Suprapubic skin (tissue), 4 donors: Measurements from ENCODE around the gene CLDN1. TPM values are rescaled to one million over a fixed set of nuclear protein-coding genes. Genes with fewer than 3 reads are reported as not detected.
A peak's percentile ranks its signal among the peaks of the same experiment; 100 is the strongest.

Source experiments
- DNase-seq, 2 donors: peaks; one replicate each; pipeline ENCODE4 v3.0.0-alpha.2; 2019; ENCODE audit warnings: low spot score in 2 of 2
- H3K27ac ChIP-seq: fragments of 200-600 bp; sonication (generic); one replicate; pipeline ENCODE4 v1.5.1; 2019
- H3K27me3 ChIP-seq: fragments of 200-600 bp; sonication (generic); one replicate; pipeline ENCODE4 v1.5.1; 2019
- H3K36me3 ChIP-seq: fragments of 200-600 bp; sonication (generic); one replicate; pipeline ENCODE4 v1.5.1; 2019
- H3K4me1 ChIP-seq: fragments of 200-600 bp; sonication (generic); one replicate; pipeline ENCODE4 v1.5.1; 2019
- H3K4me3 ChIP-seq: fragments of 200-600 bp; sonication (generic); one replicate; pipeline ENCODE4 v1.5.1; 2019; ENCODE audit warnings: mild to moderate bottlenecking
- H3K9me3 ChIP-seq: fragments of 200-600 bp; sonication (generic); one replicate; pipeline ENCODE4 v1.5.1; 2019
- CTCF ChIP-seq, 2 donors: fragments of 200-600 bp in 1 of 2; fragments of 450-650 bp in 1 of 2; sonication (generic) in 1 of 2; IDR thresholded peaks; one replicate each; pipeline ENCODE4 v1.5.1; 2016 to 2019; ENCODE audit warnings: antibody characterized with exemption in 2 of 2, mild to moderate bottlenecking in 1 of 2, moderate library complexity in 1 of 2
- EP300 ChIP-seq: sonication (generic); formaldehyde crosslinking; IDR thresholded peaks from one replicate; pipeline ENCODE4 v1.6.1; 2017; ENCODE audit warnings: antibody characterized with exemption
- POLR2A ChIP-seq, 2 donors: fragments of 450-650 bp; IDR thresholded peaks; one replicate each; pipeline ENCODE4 v1.6.1; 2017; ENCODE audit warnings: antibody characterized with exemption in 2 of 2, mild to moderate bottlenecking in 2 of 2, moderate library complexity in 2 of 2
- POLR2AphosphoS5 ChIP-seq, 3 donors: sonication (generic); formaldehyde crosslinking; IDR thresholded peaks; one replicate each; pipeline ENCODE4 v1.6.1; 2017; ENCODE audit warnings: antibody characterized with exemption in 3 of 3
- WGBS: methylation state at CpG from one replicate; pipeline ENCODE4 v1.1.5; 2018; 5-methylcytosine and 5-hydroxymethylcytosine counted together
- total RNA-seq, 4 donors: library from RNA; depleted of rRNA; stranded (reverse); fragments of >200 nt; gene quantifications; one replicate each; pipeline ENCODE4 v1.1.0, GENCODE V29; 2016

CLDN1 gene
- total RNA-seq, 4 donors from 2014 or later: 524 to 822 (median 675) TPM

GRCh38 chr3:190357468-190357867 is 35.2 kb upstream of the CLDN1 start:
- peaks cover 8% of the 10 kb centered on the region for H3K4me1 ChIP-seq
- no peak for DNase-seq
- no peak overlapping the region for H3K4me3 ChIP-seq
- H3K9me3 ChIP-seq: no peaks in the 10 kb centered on the region
- H3K36me3 ChIP-seq: no peaks in the 10 kb centered on the region
- H3K27me3 ChIP-seq: no peaks in the 10 kb centered on the region
- TF ChIP-seq POLR2A (IDR thresholded peaks at IDR 0.05) (no peak), EP300 (no peak), CTCF (IDR thresholded peaks at IDR 0.05) (no peak), POLR2AphosphoS5 (IDR thresholded peaks at IDR 0.05) (no peak)
- WGBS: 58% methylated on average over 2 of the region's 2 CpGs
- peak overlapping the region; percentile 56 for H3K27ac ChIP-seq

- Histone ChIP-seq H3K4me3 (no peak overlapping the region), H3K27me3 (no peaks in the 10 kb centered on the region), H3K4me1 (peaks cover 8% of the 10 kb centered on the region), H3K9me3 (no peaks in the 10 kb centered on the region), H3K27ac (no peak overlapping the region), H3K36me3 (no peaks in the 10 kb centered on the region)
- no peak for DNase-seq
- TF ChIP-seq CTCF (IDR thresholded peaks at IDR 0.05) (no peak), POLR2A (IDR thresholded peaks at IDR 0.05) (no peak), EP300 (no peak), POLR2AphosphoS5 (IDR thresholded peaks at IDR 0.05) (no peak)
Measured at GRCh38 chr3:190356246-190356645, 34.0 kb upstream of the CLDN1 start.

GRCh38 chr3:190352861-190353457 is 30.7 kb upstream of the CLDN1 start:
- no peak for DNase-seq
- H3K27me3 ChIP-seq: no peaks in the 10 kb centered on the region
- H3K36me3 ChIP-seq: no peaks in the 10 kb centered on the region
- no peak overlapping the region for H3K27ac ChIP-seq
- WGBS: 91% methylated on average over 1 of the region's 1 CpG
- H3K4me3 ChIP-seq: no peak overlapping the region
- no peak for TF ChIP-seq CTCF (IDR thresholded peaks at IDR 0.05)
- no peak for TF ChIP-seq POLR2AphosphoS5 (IDR thresholded peaks at IDR 0.05)
- no peak for TF ChIP-seq EP300
- no peak for TF ChIP-seq POLR2A (IDR thresholded peaks at IDR 0.05)
- peaks cover 18% of the 10 kb centered on the region for H3K4me1 ChIP-seq
- no peaks in the 10 kb centered on the region for H3K9me3 ChIP-seq

- Histone ChIP-seq H3K27ac (peak overlapping the region; percentile 81), H3K27me3 (no peaks in the 10 kb centered on the region), H3K4me1 (peaks cover 27% of the 10 kb centered on the region), H3K9me3 (no peaks in the 10 kb centered on the region), H3K36me3 (no peaks in the 10 kb centered on the region), H3K4me3 (no peak overlapping the region)
- DNase-seq: no peak
- 65% methylated on average over 2 of the region's 2 CpGs for WGBS
- TF ChIP-seq CTCF (IDR thresholded peaks at IDR 0.05) (no peak), EP300 (no peak), POLR2A (IDR thresholded peaks at IDR 0.05) (no peak), POLR2AphosphoS5 (IDR thresholded peaks at IDR 0.05) (no peak)
Measured at GRCh38 chr3:190346541-190346940, 24.3 kb upstream of the CLDN1 start.

- peaks cover 27% of the 10 kb centered on the region for H3K4me1 ChIP-seq
- TF ChIP-seq POLR2AphosphoS5 (IDR thresholded peaks at IDR 0.05) (no peak), EP300 (no peak), CTCF (IDR thresholded peaks at IDR 0.05) (no peak), POLR2A (IDR thresholded peaks at IDR 0.05) (no peak)
- no peaks in the 10 kb centered on the region for H3K9me3 ChIP-seq
- peak overlapping the region; percentile 3 for H3K4me3 ChIP-seq
- peak overlapping the region; percentile 81 for H3K27ac ChIP-seq
- 25% methylated on average over 4 of the region's 4 CpGs for WGBS
- H3K27me3 ChIP-seq: no peaks in the 10 kb centered on the region
- H3K36me3 ChIP-seq: no peaks in the 10 kb centered on the region
- DNase-seq: no peak
Measured at GRCh38 chr3:190345878-190346277, 23.6 kb upstream of the CLDN1 start.
